GM10847 (cell line): ENCODE results near the gene TBC1D22B.

ENCODE experiments used
- POLR2A ChIP-seq: IDR thresholded peaks from 2 replicates; pipeline ENCODE4 v1.6.1; 2011; ENCODE audit not compliant: insufficient read length; ENCODE audit errors: extremely low read depth

Gene TBC1D22B

GRCh38 chr6:37369321-37370201, 112.0 kb downstream of the TBC1D22B start:
- no peak for TF ChIP-seq POLR2A

GRCh38 chr6:37371154-37372083, 113.8 kb downstream of the TBC1D22B start:
- TF ChIP-seq POLR2A: no peak

- no peak for TF ChIP-seq POLR2A
Observed at GRCh38 chr6:37372116-37372515, 114.5 kb downstream of the TBC1D22B start.

GRCh38 chr6:37373822-37374471, 116.4 kb downstream of the TBC1D22B start:
- no peak for TF ChIP-seq POLR2A

GRCh38 chr6:37375376-37375775, 117.8 kb downstream of the TBC1D22B start:
- TF ChIP-seq POLR2A: no peak

- no peak for TF ChIP-seq POLR2A
Observed at GRCh38 chr6:37376078-37376743, 118.6 kb downstream of the TBC1D22B start.

- TF ChIP-seq POLR2A: no peak
Observed at GRCh38 chr6:37381579-37381978, 124.0 kb downstream of the TBC1D22B start.
